PFSK-1 (cell line): ENCODE measurements around the gene RNF5.

Experiments
- FOXP2 ChIP-seq: optimal IDR thresholded peaks from 2 replicates; pipeline ENCODE3; 2011; ENCODE audit warnings: borderline replicate concordance, control low read depth, inconsistent platforms; ENCODE audit not compliant: insufficient read depth; ENCODE audit errors: extremely low read length, extremely low read depth
- POLR2AphosphoS5 ChIP-seq: IDR thresholded peaks from 2 replicates; pipeline ENCODE4 v1.6.1; 2012; ENCODE audit warnings: low read depth, mild to moderate bottlenecking, control low read depth, low read length, moderate library complexity
- SIN3A ChIP-seq: IDR thresholded peaks from 2 replicates; pipeline ENCODE4 v1.6.1; 2012; ENCODE audit warnings: mild to moderate bottlenecking, low read length, moderate library complexity, borderline replicate concordance; ENCODE audit not compliant: insufficient read depth
- TAF1 ChIP-seq: IDR thresholded peaks from 2 replicates; pipeline ENCODE4 v1.6.1; 2012; ENCODE audit warnings: low read length, control low read depth, borderline replicate concordance; ENCODE audit not compliant: insufficient read depth
- TF ChIP-seq, protein P1 (sequence below), 2 experiments: IDR thresholded peaks; 2 replicates each; pipeline versions ENCODE4 v1.6.1 to v1.8.0; 2011 to 2012; ENCODE audit warnings: low read depth in 2 of 2, low read length in 2 of 2, control low read depth in 1 of 2, inconsistent platforms in 1 of 2, mild to moderate bottlenecking in 1 of 2, moderate library complexity in 1 of 2; ENCODE audit not compliant: insufficient read depth in 1 of 2

The RNF5 gene

DNA sequence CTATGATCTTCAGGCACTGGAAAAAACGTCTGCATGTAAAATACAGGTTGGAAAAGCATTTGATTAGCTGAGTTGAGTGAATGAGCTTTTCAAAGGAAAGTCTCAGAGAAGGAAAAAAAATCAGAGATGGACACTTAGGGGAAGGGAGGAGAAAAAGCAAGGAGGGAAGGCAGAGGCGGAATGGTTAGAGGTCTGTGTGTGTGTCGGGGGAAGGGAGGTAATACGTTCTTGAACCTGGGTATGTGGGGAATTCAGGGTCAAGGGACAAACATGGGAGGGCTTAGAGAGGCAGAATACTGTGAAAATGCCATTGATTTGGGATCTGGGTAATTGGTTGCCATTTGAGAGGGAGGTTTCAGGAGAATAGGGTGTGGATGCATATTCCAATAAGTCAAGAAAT, 31.5 kb upstream of the RNF5 start:
- TF ChIP-seq FOXP2 (no peak), POLR2AphosphoS5 (no peak), TAF1 (no peak), SIN3A (no peak)
- TF ChIP-seq, protein P1, sequence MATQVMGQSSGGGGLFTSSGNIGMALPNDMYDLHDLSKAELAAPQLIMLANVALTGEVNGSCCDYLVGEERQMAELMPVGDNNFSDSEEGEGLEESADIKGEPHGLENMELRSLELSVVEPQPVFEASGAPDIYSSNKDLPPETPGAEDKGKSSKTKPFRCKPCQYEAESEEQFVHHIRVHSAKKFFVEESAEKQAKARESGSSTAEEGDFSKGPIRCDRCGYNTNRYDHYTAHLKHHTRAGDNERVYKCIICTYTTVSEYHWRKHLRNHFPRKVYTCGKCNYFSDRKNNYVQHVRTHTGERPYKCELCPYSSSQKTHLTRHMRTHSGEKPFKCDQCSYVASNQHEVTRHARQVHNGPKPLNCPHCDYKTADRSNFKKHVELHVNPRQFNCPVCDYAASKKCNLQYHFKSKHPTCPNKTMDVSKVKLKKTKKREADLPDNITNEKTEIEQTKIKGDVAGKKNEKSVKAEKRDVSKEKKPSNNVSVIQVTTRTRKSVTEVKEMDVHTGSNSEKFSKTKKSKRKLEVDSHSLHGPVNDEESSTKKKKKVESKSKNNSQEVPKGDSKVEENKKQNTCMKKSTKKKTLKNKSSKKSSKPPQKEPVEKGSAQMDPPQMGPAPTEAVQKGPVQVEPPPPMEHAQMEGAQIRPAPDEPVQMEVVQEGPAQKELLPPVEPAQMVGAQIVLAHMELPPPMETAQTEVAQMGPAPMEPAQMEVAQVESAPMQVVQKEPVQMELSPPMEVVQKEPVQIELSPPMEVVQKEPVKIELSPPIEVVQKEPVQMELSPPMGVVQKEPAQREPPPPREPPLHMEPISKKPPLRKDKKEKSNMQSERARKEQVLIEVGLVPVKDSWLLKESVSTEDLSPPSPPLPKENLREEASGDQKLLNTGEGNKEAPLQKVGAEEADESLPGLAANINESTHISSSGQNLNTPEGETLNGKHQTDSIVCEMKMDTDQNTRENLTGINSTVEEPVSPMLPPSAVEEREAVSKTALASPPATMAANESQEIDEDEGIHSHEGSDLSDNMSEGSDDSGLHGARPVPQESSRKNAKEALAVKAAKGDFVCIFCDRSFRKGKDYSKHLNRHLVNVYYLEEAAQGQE (IDR thresholded peaks at IDR 0.05; ENCODE audit: insufficient read depth in 1 of 2, low read depth in 2 of 2, low read length in 2 of 2): no peak

DNA sequence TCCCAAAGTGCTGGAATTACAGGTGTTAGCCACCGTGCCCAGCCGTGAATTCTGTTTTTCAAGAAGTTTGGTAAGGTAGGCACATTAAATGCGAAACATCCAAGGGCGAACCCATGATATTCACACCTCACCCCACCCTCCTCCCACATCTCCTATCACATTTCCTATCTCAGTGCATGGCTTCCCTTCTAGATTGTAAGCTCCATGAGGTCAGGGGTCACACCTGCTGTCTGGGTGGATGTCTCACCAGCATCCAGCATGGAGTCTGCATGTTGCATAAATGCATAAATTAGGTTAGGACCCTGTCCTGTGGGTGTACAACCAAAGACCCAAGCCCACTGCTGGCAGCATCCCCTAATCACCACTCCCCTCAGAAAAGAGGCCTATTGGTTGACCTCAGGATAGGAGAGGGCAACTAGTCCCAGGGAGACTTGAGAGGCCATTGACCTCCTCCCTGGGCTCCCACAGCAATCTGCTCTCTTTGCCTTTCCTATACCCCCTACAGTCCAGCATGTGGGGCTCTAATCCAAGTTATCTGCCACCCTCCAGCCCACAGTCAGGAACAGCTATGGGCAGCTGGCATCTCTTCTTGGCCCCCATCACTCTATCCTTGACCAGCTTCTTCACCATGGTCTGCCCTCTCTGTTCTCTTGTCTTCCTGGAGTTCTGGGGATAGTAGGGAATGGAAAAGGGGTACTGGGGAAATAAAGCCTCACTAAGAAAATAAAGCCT, 30.6 kb upstream of the RNF5 start:
- TF ChIP-seq TAF1: no peak
- no peak for TF ChIP-seq SIN3A
- no peak for TF ChIP-seq POLR2AphosphoS5
- no peak for TF ChIP-seq FOXP2
- TF ChIP-seq, protein P1 (IDR thresholded peaks at IDR 0.05; ENCODE audit: insufficient read depth in 1 of 2, low read depth in 2 of 2, low read length in 2 of 2): no peak

DNA sequence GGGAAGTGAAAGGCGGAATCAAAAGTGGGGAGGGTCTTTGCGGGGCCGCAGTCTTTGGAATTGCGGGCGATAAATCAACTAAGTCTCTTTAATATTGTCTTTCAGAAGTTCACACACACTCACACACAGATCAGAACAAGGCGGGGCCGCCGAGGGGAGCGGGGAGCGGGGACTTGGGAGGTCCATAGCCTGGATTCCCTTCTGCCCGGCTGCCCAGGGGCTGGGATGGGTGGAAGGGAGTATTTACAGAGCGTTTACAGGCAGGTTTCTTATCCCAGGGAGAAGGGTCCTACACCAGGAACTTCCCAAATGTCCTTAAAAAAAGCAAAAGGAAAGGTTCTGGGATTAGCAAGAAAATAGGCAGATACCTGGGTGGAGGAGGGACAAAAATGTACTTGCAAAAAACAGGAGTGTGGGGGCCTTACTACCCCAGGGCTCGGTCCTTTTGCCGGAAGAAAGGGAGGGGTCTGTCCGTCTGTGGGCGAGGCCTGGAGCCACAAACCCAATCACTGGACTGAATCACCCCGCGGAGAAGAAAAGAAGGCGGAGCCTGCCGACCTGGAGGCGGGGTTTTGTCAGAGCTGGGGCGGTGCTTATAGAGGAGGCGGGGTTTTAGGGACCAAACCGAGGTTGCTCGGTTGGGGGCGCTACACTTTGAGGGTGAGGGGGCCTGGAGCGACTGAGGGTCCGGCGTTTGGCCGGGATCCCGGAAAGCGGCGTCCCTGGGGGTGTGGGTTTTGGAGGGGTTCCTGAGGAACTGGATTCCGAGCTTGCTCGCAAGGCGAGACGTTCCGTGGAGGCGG, 29.7 kb upstream of the RNF5 start:
- TF ChIP-seq FOXP2: no peak
- TF ChIP-seq SIN3A: no peak
- TF ChIP-seq, protein P1 (IDR thresholded peaks at IDR 0.05; ENCODE audit: insufficient read depth in 1 of 2, low read depth in 2 of 2, low read length in 2 of 2): no peak
- no peak for TF ChIP-seq POLR2AphosphoS5
- no peak for TF ChIP-seq TAF1

DNA sequence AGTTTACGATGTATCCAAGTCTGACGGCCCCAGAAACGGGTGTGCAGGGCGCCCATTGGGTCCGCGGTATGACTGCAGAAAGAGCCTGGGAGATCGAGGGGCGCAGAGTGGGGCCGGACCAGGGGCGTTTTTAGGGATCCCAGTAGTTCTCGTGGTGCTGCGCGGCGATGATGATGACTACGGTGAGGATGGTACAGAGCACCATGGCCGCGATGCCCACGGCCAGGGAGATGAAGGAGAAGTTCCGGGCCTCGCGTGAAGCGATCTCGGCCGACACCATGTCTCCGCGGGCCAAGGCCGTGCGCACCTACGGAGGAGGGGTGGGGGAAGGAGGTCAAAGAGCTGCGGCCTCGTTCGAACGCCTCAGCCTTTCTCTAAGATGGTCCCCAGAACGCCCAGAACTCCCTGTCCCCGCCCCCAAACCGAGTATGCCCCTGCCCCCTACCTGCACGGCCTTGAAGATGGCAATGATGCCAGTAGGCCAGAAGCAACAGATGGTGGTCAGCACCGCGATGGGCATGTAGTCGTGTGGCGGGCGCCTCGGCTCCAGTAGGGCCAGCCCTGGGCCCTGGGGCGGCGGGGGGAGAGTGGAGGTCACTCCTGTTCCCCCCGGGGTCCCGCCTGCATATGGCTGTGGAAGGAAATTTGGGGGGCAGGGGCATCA, 29.0 kb upstream of the RNF5 start:
- no peak for TF ChIP-seq FOXP2
- no peak for TF ChIP-seq TAF1
- TF ChIP-seq SIN3A: no peak
- TF ChIP-seq, protein P1 (IDR thresholded peaks at IDR 0.05; ENCODE audit: insufficient read depth in 1 of 2, low read depth in 2 of 2, low read length in 2 of 2): no peak
- no peak for TF ChIP-seq POLR2AphosphoS5
